Fibroblast of lung (primary cell): ENCODE results near the gene GRID1.

Experiments
- EZH2 ChIP-seq: IDR thresholded peaks from 2 replicates; pipeline ENCODE4 v1.5.1; 2012; ENCODE audit warnings: low read length, control low read depth, mild to moderate bottlenecking; ENCODE audit errors: missing control alignments
- TF ChIP-seq, protein P1 (sequence below), 2 donors: IDR thresholded peaks in 1 of 2; conservative IDR thresholded peaks in 1 of 2; 1 replicate in 1 of 2; 2 replicates in 1 of 2; pipeline ENCODE4 v1.5.1; 2011 to 2012; ENCODE audit warnings: low read length in 2 of 2, control low read depth in 1 of 2, inconsistent platforms in 1 of 2, low read depth in 1 of 2, mild to moderate bottlenecking in 1 of 2

DNA sequence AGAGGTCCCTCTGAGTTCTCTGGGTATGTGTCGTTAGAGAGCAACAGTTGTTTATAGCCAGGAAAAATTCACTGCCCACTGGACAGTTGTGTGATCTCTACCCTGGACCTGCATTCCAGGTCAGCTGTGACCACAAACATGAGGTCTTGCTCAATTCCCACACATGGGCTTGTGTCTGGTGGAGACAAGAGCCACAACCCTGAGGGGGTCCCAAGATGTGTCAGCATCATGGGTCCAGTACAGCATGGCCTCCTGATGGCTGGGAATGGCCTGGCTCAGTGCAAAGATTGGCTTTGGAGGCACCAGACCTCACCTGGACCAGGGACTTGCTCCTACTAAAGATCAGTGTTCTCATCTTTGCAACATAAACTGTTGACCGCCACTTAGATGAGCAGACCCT, 751.6 kb downstream of the GRID1 start:
- TF ChIP-seq, protein P1, sequence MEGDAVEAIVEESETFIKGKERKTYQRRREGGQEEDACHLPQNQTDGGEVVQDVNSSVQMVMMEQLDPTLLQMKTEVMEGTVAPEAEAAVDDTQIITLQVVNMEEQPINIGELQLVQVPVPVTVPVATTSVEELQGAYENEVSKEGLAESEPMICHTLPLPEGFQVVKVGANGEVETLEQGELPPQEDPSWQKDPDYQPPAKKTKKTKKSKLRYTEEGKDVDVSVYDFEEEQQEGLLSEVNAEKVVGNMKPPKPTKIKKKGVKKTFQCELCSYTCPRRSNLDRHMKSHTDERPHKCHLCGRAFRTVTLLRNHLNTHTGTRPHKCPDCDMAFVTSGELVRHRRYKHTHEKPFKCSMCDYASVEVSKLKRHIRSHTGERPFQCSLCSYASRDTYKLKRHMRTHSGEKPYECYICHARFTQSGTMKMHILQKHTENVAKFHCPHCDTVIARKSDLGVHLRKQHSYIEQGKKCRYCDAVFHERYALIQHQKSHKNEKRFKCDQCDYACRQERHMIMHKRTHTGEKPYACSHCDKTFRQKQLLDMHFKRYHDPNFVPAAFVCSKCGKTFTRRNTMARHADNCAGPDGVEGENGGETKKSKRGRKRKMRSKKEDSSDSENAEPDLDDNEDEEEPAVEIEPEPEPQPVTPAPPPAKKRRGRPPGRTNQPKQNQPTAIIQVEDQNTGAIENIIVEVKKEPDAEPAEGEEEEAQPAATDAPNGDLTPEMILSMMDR (conservative IDR thresholded peaks at IDR 0.05 in 1 of 2, IDR thresholded peaks at IDR 0.05 in 1 of 2; ENCODE audit: low read depth in 1 of 2, low read length in 2 of 2), result no peak
- no peak for TF ChIP-seq EZH2
